Osteoblast (primary cell): Measurements from ENCODE around the gene LGR6. TPM values are rescaled to one million over a fixed set of nuclear protein-coding genes. Genes with fewer than 3 reads are reported as not detected.

Experiments
- DNase-seq: peaks from one replicate; pipeline ENCODE4 v3.0.0; 2011; ENCODE audit warnings: low spot score, mixed read lengths; ENCODE audit not compliant: insufficient read length; ENCODE audit errors: missing footprints
- H2AFZ ChIP-seq: 2 replicates; pipeline ENCODE4 v1.6.0; 2011; ENCODE audit warnings: mild to moderate bottlenecking, low read length
- H3K27ac ChIP-seq: 2 replicates; pipeline ENCODE4 v1.5.1; 2011; ENCODE audit warnings: mild to moderate bottlenecking, low read depth, low read length, moderate library complexity
- H3K27me3 ChIP-seq: 2 replicates; pipeline ENCODE4 v1.6.0; 2012; ENCODE audit warnings: mild to moderate bottlenecking, control low read depth, inconsistent platforms, low read length, moderate library complexity; ENCODE audit not compliant: insufficient read depth
- H3K36me3 ChIP-seq: 2 replicates; pipeline ENCODE4 v1.5.1; 2011; ENCODE audit warnings: mild to moderate bottlenecking, low read length, control low read depth, moderate library complexity; ENCODE audit not compliant: insufficient read depth
- H3K4me1 ChIP-seq: 2 replicates; pipeline ENCODE4 v1.5.1; 2011; ENCODE audit warnings: mild to moderate bottlenecking, low read length, control low read depth, moderate library complexity; ENCODE audit not compliant: insufficient read depth
- H3K4me2 ChIP-seq: 2 replicates; pipeline ENCODE4 v1.6.0; 2011; ENCODE audit warnings: mild to moderate bottlenecking, low read length; ENCODE audit not compliant: insufficient read depth
- H3K4me3 ChIP-seq: fragments of 200-600 bp; sonication (generic); 3 replicates; pipeline ENCODE4 v1.5.1; 2012; ENCODE audit warnings: mild to moderate bottlenecking, low read length, inconsistent platforms; ENCODE audit not compliant: insufficient read depth
- H3K79me2 ChIP-seq: 2 replicates; pipeline ENCODE4 v1.6.0; 2012; ENCODE audit warnings: mild to moderate bottlenecking, low read length, control low read depth, inconsistent platforms; ENCODE audit not compliant: insufficient read depth
- H3K9me3 ChIP-seq: 2 replicates; pipeline ENCODE4 v1.5.1; 2011; ENCODE audit warnings: low read depth, low read length, control low read depth
- H4K20me1 ChIP-seq: 2 replicates; pipeline ENCODE4 v1.6.0; 2012; ENCODE audit warnings: mild to moderate bottlenecking, low read length, control low read depth; ENCODE audit not compliant: insufficient read depth
- total RNA-seq: library from RNA; depleted of rRNA; stranded (reverse); fragments of >200 nt; gene quantifications from 2 replicates; pipeline ENCODE4 v1.2.3, GENCODE V29; 2012
- TF ChIP-seq, protein P1 (sequence below): IDR thresholded peaks from 2 replicates; pipeline ENCODE4 v1.5.1; 2011; ENCODE audit warnings: mild to moderate bottlenecking, low read depth, low read length, moderate library complexity; ENCODE audit errors: extremely low read depth

LGR6 gene
- total RNA-seq, 1 donor: not detected

DNA sequence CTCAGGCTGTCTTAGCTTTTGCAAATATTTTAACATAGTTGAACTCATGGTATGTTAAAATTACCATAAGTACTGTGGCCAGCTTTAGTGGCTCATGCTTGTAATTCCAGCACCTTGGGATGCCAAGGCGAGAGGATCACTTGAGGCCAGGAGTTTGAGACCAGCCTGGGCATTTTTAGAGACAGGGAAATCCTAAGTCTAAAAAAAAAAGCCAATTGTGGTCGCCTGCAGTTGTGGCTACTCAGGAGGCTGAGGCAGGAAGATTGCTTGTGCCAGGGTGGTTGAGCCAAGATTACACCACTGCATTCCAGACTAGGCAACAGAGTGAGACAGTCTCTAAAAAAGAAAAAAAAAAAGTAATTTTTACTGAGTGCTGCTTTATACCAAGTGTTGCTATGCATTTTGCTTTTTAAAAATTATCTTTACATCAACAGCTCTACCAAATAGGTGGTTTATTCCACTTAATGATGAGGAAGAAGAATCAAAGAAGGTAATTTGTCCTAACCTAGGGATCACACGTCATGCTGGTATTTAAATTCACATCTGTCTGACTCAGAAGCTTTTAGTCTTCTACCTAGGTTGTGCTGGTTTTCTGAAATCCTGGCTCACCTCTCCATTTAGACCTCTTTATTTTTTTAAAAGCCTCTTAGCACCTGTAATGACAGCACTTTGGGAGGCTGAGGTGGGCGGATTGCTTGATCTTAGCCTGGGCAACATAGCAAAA, 171.7 kb downstream of the LGR6 start:
- Histone ChIP-seq H3K9me3 (no peaks in the 10 kb centered on the region), H3K4me2 (no peak overlapping the region), H3K4me3 (no peak overlapping the region), H3K4me1 (peaks cover 9% of the 10 kb centered on the region), H3K79me2 (peaks cover 20% of the 10 kb centered on the region), H3K36me3 (no peaks in the 10 kb centered on the region), H3K27ac (no peak overlapping the region), H3K27me3 (no peaks in the 10 kb centered on the region), H2AFZ (no peak overlapping the region), H4K20me1 (peaks cover 4% of the 10 kb centered on the region)
- no peak for DNase-seq
- TF ChIP-seq, protein P1, sequence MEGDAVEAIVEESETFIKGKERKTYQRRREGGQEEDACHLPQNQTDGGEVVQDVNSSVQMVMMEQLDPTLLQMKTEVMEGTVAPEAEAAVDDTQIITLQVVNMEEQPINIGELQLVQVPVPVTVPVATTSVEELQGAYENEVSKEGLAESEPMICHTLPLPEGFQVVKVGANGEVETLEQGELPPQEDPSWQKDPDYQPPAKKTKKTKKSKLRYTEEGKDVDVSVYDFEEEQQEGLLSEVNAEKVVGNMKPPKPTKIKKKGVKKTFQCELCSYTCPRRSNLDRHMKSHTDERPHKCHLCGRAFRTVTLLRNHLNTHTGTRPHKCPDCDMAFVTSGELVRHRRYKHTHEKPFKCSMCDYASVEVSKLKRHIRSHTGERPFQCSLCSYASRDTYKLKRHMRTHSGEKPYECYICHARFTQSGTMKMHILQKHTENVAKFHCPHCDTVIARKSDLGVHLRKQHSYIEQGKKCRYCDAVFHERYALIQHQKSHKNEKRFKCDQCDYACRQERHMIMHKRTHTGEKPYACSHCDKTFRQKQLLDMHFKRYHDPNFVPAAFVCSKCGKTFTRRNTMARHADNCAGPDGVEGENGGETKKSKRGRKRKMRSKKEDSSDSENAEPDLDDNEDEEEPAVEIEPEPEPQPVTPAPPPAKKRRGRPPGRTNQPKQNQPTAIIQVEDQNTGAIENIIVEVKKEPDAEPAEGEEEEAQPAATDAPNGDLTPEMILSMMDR: no peak

DNA sequence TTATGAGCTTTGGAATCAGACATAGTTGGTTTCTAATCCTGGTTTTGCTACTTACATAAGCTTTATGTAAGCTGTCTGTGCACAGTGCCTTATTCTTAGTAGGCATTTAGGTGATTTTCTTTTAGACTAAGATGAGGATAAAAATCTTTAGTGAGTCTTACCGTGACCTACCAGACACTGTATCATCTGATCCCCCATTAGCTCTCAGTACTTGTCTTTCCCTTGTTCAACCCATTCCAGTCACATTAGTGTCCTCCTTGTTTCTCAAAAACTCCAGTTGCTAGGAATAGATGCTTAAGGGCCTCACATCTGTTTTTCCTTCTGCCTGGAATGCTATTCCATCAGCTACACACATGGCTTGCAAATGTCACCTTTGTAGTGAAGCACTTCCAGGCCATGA, 173.7 kb downstream of the LGR6 start:
- H3K36me3 ChIP-seq: no peaks in the 10 kb centered on the region
- H3K4me2 ChIP-seq: no peak overlapping the region
- H4K20me1 ChIP-seq: peaks cover 3% of the 10 kb centered on the region
- peaks cover 9% of the 10 kb centered on the region for H3K4me1 ChIP-seq
- H3K27me3 ChIP-seq: no peaks in the 10 kb centered on the region
- peaks cover 10% of the 10 kb centered on the region for H3K79me2 ChIP-seq
- TF ChIP-seq, protein P1: no peak
- no peak overlapping the region for H2AFZ ChIP-seq
- no peaks in the 10 kb centered on the region for H3K9me3 ChIP-seq
- no peak for DNase-seq
- no peak overlapping the region for H3K4me3 ChIP-seq
- no peak overlapping the region for H3K27ac ChIP-seq

Other genes starting within 250 kb of the LGR6 start
- gene LMOD1, start 247.3 kb upstream of the LGR6 start, total RNA-seq: 17.1 and 21.7 TPM in 2 replicates
- gene TIMM17A, start 238.3 kb upstream of the LGR6 start, total RNA-seq: 35.7 and 38.7 TPM in 2 replicates
- 64.8 and 74.2 TPM in 2 replicates for gene RNPEP, start 211.2 kb upstream of the LGR6 start, total RNA-seq
- gene ELF3, start 183.2 kb upstream of the LGR6 start, total RNA-seq: under 0.01 TPM in 2 replicates
- not detected in 2 replicates for gene GPR37L1, start 70.9 kb upstream of the LGR6 start, total RNA-seq
- gene ARL8A, start 49.1 kb upstream of the LGR6 start, total RNA-seq: 24.2 and 25.0 TPM in 2 replicates
- gene PTPN7, start 33.2 kb upstream of the LGR6 start, total RNA-seq: not detected in 2 replicates
- gene UBE2T, start 148.1 kb downstream of the LGR6 start, total RNA-seq: 5.3 and 5.4 TPM in 2 replicates
- gene PPP1R12B, start 154.9 kb downstream of the LGR6 start, total RNA-seq: 20.0 and 20.6 TPM in 2 replicates